AG09319 (cell line): ENCODE measurements around the gene MPC1L.

Experiments
- DNase-seq: peaks from one replicate; pipeline ENCODE4 v3.0.0-alpha.2; 2010; ENCODE audit warnings: low read depth; ENCODE audit errors: extremely low read depth
- CTCF ChIP-seq: IDR thresholded peaks from 2 replicates; pipeline ENCODE4 v1.5.1; 2011; ENCODE audit warnings: low read depth, mild to moderate bottlenecking, inconsistent platforms, low read length, moderate library complexity

Gene MPC1L

DNA sequence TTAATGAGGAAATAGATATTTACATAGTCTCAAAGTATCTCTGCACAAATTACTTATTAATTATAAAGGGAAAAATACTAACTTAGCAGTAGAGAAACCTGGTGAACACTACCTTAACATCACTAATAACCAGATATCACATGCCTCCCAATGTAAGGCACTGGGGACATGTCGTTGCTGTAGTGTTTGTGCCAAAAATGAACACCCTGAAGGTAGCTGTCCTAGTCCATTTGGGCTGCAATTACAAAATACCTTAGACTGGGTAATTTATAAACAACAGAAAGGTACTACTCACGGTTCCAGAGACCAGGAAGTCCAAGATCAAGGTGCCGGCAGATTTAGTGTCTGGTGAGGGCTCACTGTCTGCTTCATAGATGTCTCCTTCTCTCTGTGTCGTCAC is 10.7 kb upstream of the MPC1L start:
- DNase-seq, result no peak
- TF ChIP-seq CTCF, result no peak

GRCh38 chrX:40615976-40616375 is 7.3 kb upstream of the MPC1L start:
- DNase-seq, result no peak
- no peak for TF ChIP-seq CTCF

DNA sequence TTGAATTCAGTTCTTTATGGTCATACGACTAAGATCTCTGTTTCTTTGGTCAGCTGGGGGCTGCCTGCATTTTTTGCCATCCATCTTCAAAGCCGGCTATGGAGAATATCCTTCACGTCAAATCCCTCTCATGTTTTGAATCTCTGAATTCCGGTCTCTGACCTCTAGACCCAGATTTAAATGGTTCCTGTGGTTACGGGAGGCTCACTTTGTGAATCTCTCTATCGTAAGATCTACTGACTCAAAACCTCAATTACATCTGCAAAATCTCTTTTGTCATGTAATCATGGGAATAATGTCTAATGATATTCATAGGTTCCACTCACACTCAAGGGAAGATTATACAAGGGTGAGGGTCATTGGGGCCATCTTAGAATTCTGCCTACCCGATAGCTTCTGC is 5.7 kb upstream of the MPC1L start:
- TF ChIP-seq CTCF, result no peak

GRCh38 chrX:40622479-40623138 is 619 bp upstream of the MPC1L start:
- no peak for TF ChIP-seq CTCF
- no peak for DNase-seq

More for the DNA sequence above, 5.7 kb upstream of the MPC1L start:
- no peak for DNase-seq

- DNase-seq, result no peak
- no peak for TF ChIP-seq CTCF
These were observed 437 bp downstream of the MPC1L start for GRCh38 chrX:40623665-40624064.

DNA sequence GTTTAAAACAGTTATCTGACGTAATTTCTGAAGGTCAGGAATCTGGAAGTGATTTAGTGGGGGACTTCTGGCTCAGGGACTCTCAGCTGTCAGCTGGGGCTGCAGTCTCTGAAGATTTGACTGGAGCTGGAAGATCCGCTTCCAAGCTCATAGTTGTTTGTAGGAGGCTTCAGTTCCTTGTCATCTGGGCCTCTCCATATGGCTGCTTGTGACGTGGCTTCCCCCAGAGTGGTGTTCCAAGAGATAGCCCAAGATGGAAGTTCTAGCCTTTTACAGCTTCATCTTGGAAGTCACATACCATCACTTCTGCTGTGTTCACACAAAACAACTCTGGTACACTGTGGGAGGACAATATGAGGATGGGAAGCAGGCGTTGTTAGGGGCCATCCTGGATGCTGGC is 2.1 kb downstream of the MPC1L start:
- TF ChIP-seq CTCF, result no peak
- no peak for DNase-seq

- TF ChIP-seq CTCF, result no peak
- no peak for DNase-seq
These were observed 5.3 kb downstream of the MPC1L start for GRCh38 chrX:40628506-40628905.
